Natural killer cell treated with Interleukin-12 subunit alpha and Interleukin-12 subunit beta and Interleukin-15 and Interleukin-18, amount 100 ng/mL, for 72 hours (primary cell): ENCODE data around the gene CTNNB1. TPM values are rescaled to one million over a fixed set of nuclear protein-coding genes. Genes with fewer than 3 reads are reported as not detected.
A peak's percentile ranks its signal among the peaks of the same experiment; 100 is the strongest.

ENCODE experiments used
- ATAC-seq, 2 donors: fragments of 150-1000 bp; cut with Tn5 transposase in 1 of 2; sonication (Bioruptor Pico), chemical (Tn5 transposase) in 1 of 2; 2 replicates each; pipeline ENCODE4 v1.10.0; 2021
- DNase-seq: peaks from one replicate; pipeline ENCODE4 v3.0.0; 2022; ENCODE audit warnings: low spot score
- H3K27ac Mint-ChIP-seq, 2 donors: 1 replicate in 1 of 2; 2 replicates in 1 of 2; pipeline ENCODE4 v1.8.0; 2022; ENCODE audit warnings: mixed read lengths in 2 of 2, mild to moderate bottlenecking in 1 of 2, moderate library complexity in 1 of 2
- H3K27me3 Mint-ChIP-seq, 2 donors: 1 replicate in 1 of 2; 2 replicates in 1 of 2; pipeline ENCODE4 v1.8.0; 2022; ENCODE audit warnings: mixed read lengths in 2 of 2
- H3K36me3 Mint-ChIP-seq: one replicate; pipeline ENCODE4 v1.8.0; 2022; ENCODE audit warnings: mixed read lengths
- H3K4me1 Mint-ChIP-seq, 2 donors: 1 replicate in 1 of 2; 2 replicates in 1 of 2; pipeline ENCODE4 v1.8.0; 2022; ENCODE audit warnings: low read depth in 2 of 2, mixed read lengths in 2 of 2, mild to moderate bottlenecking in 1 of 2
- H3K4me3 Mint-ChIP-seq: one replicate; pipeline ENCODE4 v1.8.0; 2022; ENCODE audit warnings: mixed read lengths
- H3K9me3 Mint-ChIP-seq: 2 replicates; pipeline ENCODE4 v1.8.0; 2022; ENCODE audit warnings: mixed read lengths
- total RNA-seq, 2 donors: library from RNA; stranded (reverse); gene quantifications; one replicate each; pipeline ENCODE4 v1.2.3, GENCODE V29; 2022

Gene CTNNB1
- 100 to 1,000 TPM; 140 to 155 TPM for total RNA-seq

GRCh38 chr3:41198950-41199865, at the start of gene CTNNB1:
Gene CTNNB1, plus strand, starts transcription at chr3:41199505. Its CDS starts 24,564 bp downstream, at chr3:41224069.
- Mint-ChIP-seq H3K4me1 (peaks cover 32 to 43% of the 10 kb centered on the region in 2 donors), H3K27ac (peak within 1 kb of the TSS; percentile 89 to 93), H3K36me3 (peaks cover 5% of the 10 kb centered on the region), H3K27me3 (peaks cover 5 to 10% of the 10 kb centered on the region in 2 donors), H3K9me3 (no peaks in the 10 kb centered on the region), H3K4me3 (peak within 1 kb of the TSS; percentile 98)
- peak; percentile 94 to 96 for ATAC-seq
- DNase-seq: peak; percentile 92

- ATAC-seq (no peak), DNase-seq (no peak)
- Mint-ChIP-seq H3K36me3 (no peaks in the 10 kb centered on the region), H3K4me3 (no peak overlapping the region), H3K27me3 (peaks cover 16 to 31% of the 10 kb centered on the region in 2 donors), H3K27ac (no peak overlapping the region), H3K4me1 (peaks cover 0 to 5% of the 10 kb centered on the region in 2 donors), H3K9me3 (no peaks in the 10 kb centered on the region)
These were observed 43.5 kb upstream of the CTNNB1 start for GRCh38 chr3:41155834-41156233.

GRCh38 chr3:41158947-41159346, 40.4 kb upstream of the CTNNB1 start:
- no peak overlapping the region for H3K27ac Mint-ChIP-seq
- no peak overlapping the region for H3K4me3 Mint-ChIP-seq
- H3K4me1 Mint-ChIP-seq: peaks cover 0 to 5% of the 10 kb centered on the region in 2 donors
- H3K9me3 Mint-ChIP-seq: no peaks in the 10 kb centered on the region
- H3K36me3 Mint-ChIP-seq: no peaks in the 10 kb centered on the region
- no peak for ATAC-seq
- no peak for DNase-seq
- peaks cover 16 to 31% of the 10 kb centered on the region in 2 donors for H3K27me3 Mint-ChIP-seq

GRCh38 chr3:41159588-41160189, 39.6 kb upstream of the CTNNB1 start:
- Mint-ChIP-seq H3K36me3 (no peaks in the 10 kb centered on the region), H3K4me3 (no peak overlapping the region), H3K27me3 (peaks cover 14 to 25% of the 10 kb centered on the region in 2 donors), H3K9me3 (no peaks in the 10 kb centered on the region), H3K4me1 (peaks cover 0 to 5% of the 10 kb centered on the region in 2 donors), H3K27ac (no peak overlapping the region)
- ATAC-seq (no peak), DNase-seq (no peak)

- Mint-ChIP-seq H3K4me3 (no peak overlapping the region), H3K27ac (no peak overlapping the region), H3K9me3 (no peaks in the 10 kb centered on the region), H3K36me3 (no peaks in the 10 kb centered on the region), H3K4me1 (peaks cover 0 to 10% of the 10 kb centered on the region in 2 donors), H3K27me3 (peaks cover 6 to 10% of the 10 kb centered on the region in 2 donors)
- DNase-seq (no peak), ATAC-seq (no peak)
These were observed 36.8 kb upstream of the CTNNB1 start for GRCh38 chr3:41162541-41162940.

GRCh38 chr3:41163006-41163405, 36.3 kb upstream of the CTNNB1 start:
- H3K27me3 Mint-ChIP-seq: peaks cover 8 to 10% of the 10 kb centered on the region in 2 donors

GRCh38 chr3:41163421-41163820, 35.9 kb upstream of the CTNNB1 start:
- Mint-ChIP-seq H3K27ac (no peak overlapping the region), H3K4me1 (peaks cover 0 to 13% of the 10 kb centered on the region in 2 donors)

More at GRCh38 chr3:41163006-41163405, 36.3 kb upstream of the CTNNB1 start:
- Mint-ChIP-seq H3K9me3 (no peaks in the 10 kb centered on the region), H3K27ac (no peak overlapping the region), H3K4me3 (no peak overlapping the region), H3K4me1 (peaks cover 0 to 14% of the 10 kb centered on the region in 2 donors), H3K36me3 (no peaks in the 10 kb centered on the region)
- DNase-seq (no peak), ATAC-seq (no peak)

GRCh38 chr3:41164777-41165176, 34.5 kb upstream of the CTNNB1 start:
- DNase-seq (no peak), ATAC-seq (no peak)
- Mint-ChIP-seq H3K4me3 (no peak overlapping the region), H3K27me3 (peaks cover 17% of the 10 kb centered on the region in 2 donors), H3K4me1 (peaks cover 0 to 9% of the 10 kb centered on the region in 2 donors), H3K9me3 (no peaks in the 10 kb centered on the region), H3K27ac (no peak overlapping the region), H3K36me3 (no peaks in the 10 kb centered on the region)

More at GRCh38 chr3:41163421-41163820, 35.9 kb upstream of the CTNNB1 start:
- no peak for DNase-seq
- Mint-ChIP-seq H3K9me3 (no peaks in the 10 kb centered on the region), H3K27me3 (peaks cover 9 to 12% of the 10 kb centered on the region in 2 donors), H3K36me3 (no peaks in the 10 kb centered on the region), H3K4me3 (no peak overlapping the region)
- no peak for ATAC-seq

- H3K27ac Mint-ChIP-seq: no peak overlapping the region
- H3K36me3 Mint-ChIP-seq: no peaks in the 10 kb centered on the region
- H3K9me3 Mint-ChIP-seq: no peaks in the 10 kb centered on the region
- no peak overlapping the region for H3K4me3 Mint-ChIP-seq
- peaks cover 0 to 9% of the 10 kb centered on the region in 2 donors for H3K4me1 Mint-ChIP-seq
- DNase-seq (no peak), ATAC-seq (no peak)
- H3K27me3 Mint-ChIP-seq: peaks cover 21 to 27% of the 10 kb centered on the region in 2 donors
These were observed 31.4 kb upstream of the CTNNB1 start for GRCh38 chr3:41167722-41168497.

GRCh38 chr3:41169023-41169422, 30.3 kb upstream of the CTNNB1 start:
- H3K9me3 Mint-ChIP-seq: no peaks in the 10 kb centered on the region
- DNase-seq: no peak
- no peaks in the 10 kb centered on the region for H3K36me3 Mint-ChIP-seq
- H3K27ac Mint-ChIP-seq: no peak overlapping the region
- ATAC-seq: no peak
- H3K4me3 Mint-ChIP-seq: no peak overlapping the region
- peaks cover 0 to 9% of the 10 kb centered on the region in 2 donors for H3K4me1 Mint-ChIP-seq
- H3K27me3 Mint-ChIP-seq: peaks cover 23 to 27% of the 10 kb centered on the region in 2 donors

GRCh38 chr3:41173926-41174885, 25.1 kb upstream of the CTNNB1 start:
- Mint-ChIP-seq H3K27ac (no peak overlapping the region), H3K4me3 (no peak overlapping the region), H3K36me3 (no peaks in the 10 kb centered on the region), H3K27me3 (peaks cover 24 to 25% of the 10 kb centered on the region in 2 donors), H3K4me1 (no peaks in the 10 kb centered on the region), H3K9me3 (no peaks in the 10 kb centered on the region)
- ATAC-seq: no peak
- DNase-seq: no peak

GRCh38 chr3:41175365-41175764, 23.9 kb upstream of the CTNNB1 start:
- Mint-ChIP-seq H3K36me3 (no peaks in the 10 kb centered on the region), H3K4me3 (no peak overlapping the region), H3K4me1 (no peaks in the 10 kb centered on the region), H3K27ac (no peak overlapping the region), H3K9me3 (no peaks in the 10 kb centered on the region), H3K27me3 (peaks cover 23 to 24% of the 10 kb centered on the region in 2 donors)
- DNase-seq (no peak), ATAC-seq (no peak)
